ENCODE data around the gene APOBEC3F. TPM values are rescaled to one million over a fixed set of nuclear protein-coding genes. Genes with fewer than 3 reads are reported as not detected.

The APOBEC3F gene
- total RNA-seq, 1 donor from 2014 or later = 0.82 TPM

DNA sequence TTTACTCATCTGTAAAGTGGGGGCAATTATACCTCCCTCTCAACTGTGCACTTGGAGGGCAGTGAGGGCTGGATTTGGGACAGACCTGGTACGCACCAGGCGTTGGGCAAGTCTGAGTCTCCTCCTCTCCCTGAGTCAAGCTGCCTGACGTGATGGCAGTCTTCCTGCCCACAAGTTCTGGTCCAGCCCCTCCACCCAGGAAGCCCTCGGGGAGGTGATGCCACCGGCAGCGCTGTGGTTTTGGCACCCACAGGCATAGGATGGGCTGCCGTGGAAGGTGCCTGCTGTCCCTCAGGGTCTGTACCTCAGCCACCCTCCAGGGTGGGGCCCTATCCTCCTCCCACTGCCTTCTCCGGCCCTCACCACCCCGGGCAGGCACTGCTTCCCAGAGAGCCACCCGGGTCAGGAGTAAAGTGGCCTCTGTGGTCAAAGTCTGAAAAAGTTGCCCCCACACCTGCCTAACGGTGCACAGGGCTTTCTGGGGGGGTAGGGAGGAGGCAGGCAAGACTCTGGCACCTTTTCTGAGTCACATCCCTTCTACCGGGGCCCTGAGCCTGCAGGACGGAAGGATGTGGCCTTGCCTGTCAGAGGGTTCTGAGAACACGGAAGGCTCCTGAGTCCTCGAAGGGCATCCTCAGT, 49.9 kb downstream of the APOBEC3F start:
- no peak for DNase-seq (ENCODE audit: low spot score in 2 of 2)
- no peak for FAIRE-seq

DNA sequence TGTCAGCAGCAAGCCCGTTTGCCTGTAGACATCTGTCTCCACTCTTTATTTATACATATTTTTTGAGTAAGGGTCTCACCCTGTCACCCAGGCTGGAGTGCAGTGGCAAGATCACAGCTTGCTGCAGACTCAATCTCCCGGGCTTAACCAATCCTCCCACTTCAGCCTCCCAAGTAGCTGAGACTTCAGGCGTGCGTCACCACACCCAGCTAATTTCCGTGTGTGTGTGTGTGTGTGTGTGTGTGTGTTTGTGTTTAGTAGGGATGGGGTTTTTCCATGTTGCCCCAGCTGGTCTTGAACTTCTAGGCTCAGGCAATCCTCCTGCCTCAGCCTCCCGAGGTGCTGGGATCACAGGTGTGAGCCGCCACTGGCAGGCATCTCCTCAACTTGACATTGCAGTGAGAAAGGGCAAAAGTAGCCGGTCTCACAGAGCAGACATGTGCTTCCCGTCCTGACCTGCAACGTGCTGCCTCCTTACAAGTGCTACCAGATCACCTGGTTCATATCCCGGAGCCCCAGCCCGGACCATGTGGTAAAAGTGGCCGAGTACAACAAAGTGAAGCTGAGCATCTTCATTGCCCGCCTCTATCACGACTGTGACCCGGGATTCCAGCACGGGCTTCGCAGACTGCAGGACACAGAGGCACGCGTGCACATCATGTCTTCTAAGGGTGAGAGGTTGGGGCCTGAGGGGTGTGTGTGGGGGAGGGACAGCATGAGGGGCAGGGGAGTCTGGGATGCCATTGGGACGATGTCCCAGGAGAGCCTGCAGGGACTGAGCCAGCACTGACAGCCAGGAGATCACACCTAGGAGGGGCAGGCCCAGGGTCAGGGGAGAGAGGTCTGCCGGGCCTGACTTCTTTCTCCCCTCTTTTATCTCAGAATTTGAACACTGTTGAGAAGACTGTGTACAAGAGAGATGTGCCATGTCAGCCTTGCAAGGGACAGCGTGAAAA, 50.7 kb downstream of the APOBEC3F start:
- no peak for FAIRE-seq
- no peak for DNase-seq (ENCODE audit: low spot score in 2 of 2)

- no peak for DNase-seq (ENCODE audit: low spot score in 2 of 2)
- no peak for FAIRE-seq
These were observed 51.6 kb downstream of the APOBEC3F start for GRCh38 chr22:39092111-39092862.

DNA sequence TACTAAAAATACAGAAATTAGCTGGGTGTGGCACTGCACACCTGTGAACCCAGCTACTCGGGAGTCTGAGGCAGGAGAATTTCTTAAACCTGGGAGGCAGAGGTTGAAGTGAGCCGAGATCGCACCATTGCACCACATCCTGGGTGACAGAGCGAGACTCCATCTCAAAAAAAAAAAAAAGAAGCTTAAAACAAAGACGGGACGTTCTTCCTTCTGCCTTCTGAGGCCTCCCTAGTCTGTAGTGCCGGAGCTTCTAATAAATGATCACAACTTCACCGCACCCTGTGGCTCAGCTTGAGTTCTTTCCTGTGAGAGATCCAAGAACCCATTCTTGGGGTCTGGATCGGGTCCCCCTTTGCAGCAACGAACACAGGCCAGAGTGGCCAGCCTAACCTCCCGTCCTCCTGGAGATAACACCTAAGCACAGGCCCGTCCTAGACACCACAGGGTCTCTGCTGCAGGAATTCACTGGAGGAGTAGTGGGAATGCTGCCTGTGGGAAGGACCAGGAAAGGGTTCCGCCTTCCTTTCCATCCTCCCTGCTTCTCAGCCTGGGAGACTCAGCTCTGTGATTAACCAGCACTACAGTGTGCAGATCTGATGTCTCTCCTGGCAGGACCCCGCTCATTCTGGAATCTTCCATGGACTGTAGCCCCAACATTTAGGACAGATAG, 54.2 kb downstream of the APOBEC3F start:
- DNase-seq (ENCODE audit: low spot score in 2 of 2) = no peak
- FAIRE-seq = no peak

DNA sequence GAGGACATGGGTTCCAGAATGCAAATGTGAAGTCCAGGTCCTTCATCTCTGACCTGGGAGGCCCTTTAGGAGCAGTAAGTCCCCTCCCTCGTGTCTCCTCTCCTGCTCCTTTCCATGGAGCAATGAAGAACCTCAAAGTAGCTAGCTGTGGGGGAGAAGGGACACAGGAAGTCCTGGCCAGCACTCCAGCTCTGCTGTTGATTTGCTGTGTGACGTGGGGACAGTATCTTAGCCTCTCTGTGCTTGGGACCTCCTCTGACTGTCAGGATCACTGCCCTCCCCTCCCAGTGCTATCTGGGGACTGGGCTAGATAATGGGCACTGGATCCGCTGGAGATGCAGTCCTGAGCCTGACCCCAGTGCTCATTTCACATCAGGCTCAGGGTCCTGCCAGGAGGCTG, 55.3 kb downstream of the APOBEC3F start:
- DNase-seq (ENCODE audit: low spot score in 2 of 2) = no peak
- FAIRE-seq = no peak

- FAIRE-seq (no peak), DNase-seq (ENCODE audit: low spot score in 2 of 2) (peak in 1 of 2 donors; percentile 12)
These were observed 56.7 kb downstream of the APOBEC3F start, which contains the start of gene APOBEC3H for GRCh38 chr22:39097098-39098020. APOBEC3H (plus strand) TSS chr22:39097244; CDS start chr22:39100279, 3,035 bp downstream.

DNA sequence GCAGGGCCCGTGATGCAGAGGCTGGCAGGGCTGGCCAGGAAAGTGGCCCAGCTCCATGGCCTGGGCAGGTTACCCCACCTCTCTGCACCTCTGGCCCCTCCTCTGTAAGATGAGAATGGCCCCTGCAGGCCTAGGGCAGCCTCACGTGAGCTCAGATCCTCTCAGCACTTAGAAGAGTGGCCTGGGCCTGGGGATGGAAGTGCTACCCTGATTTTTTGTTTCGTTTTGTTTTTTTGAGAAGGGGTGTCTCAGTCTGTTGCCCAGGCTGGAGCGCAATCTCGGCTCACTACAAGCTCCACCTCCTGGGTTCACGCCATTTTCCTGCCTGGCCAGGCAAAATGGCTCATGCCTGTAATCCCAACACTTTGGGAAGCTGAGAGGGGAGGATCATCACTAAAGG, 57.4 kb downstream of the APOBEC3F start:
- no peak for DNase-seq (ENCODE audit: low spot score in 2 of 2)
- FAIRE-seq = no peak

DNA sequence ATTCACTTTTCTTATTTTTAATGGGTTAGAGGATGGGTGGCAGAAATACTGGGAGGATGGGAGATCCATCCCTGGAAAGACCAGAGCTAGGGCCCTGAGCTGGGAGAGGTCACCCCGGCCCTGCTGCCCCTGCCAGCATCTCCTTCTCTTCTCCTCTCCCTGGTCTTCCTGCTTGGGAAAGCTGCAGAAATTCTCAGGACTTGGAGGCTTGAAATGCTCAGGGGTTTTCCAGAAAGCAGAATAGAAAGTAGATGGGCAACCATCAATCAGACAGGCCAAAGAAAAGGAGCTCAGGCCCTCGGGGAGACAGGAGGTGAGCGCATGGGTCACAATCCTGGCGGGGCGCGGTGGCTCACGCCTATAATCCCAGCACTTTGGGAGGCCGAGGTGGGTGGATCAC, 57.9 kb downstream of the APOBEC3F start:
- FAIRE-seq (no peak), DNase-seq (ENCODE audit: low spot score in 2 of 2) (no peak)

DNA sequence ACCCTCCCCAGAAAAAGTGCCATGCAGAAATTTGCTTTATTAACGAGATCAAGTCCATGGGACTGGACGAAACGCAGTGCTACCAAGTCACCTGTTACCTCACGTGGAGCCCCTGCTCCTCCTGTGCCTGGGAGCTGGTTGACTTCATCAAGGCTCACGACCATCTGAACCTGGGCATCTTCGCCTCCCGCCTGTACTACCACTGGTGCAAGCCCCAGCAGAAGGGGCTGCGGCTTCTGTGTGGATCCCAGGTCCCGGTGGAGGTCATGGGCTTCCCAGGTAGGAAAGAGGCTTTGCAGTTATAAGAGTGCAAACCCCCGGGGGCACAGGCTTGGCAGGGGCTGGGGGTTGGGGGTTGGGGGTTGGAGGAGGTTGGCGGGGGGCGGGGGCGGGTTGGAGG, 60.6 kb downstream of the APOBEC3F start:
- no peak for FAIRE-seq
- no peak for DNase-seq (ENCODE audit: low spot score in 2 of 2)

GRCh38 chr22:39103431-39103830, 62.8 kb downstream of the APOBEC3F start:
- DNase-seq (ENCODE audit: low spot score in 2 of 2) (no peak), FAIRE-seq (no peak)

Small RNAs within 50 kb of the gene (small RNA-seq; reads per million reads assigned to genes)
- not detected for gene AL022318.2

Other genes with a start within 250 kb of the APOBEC3F start
- gene DNAL4, start 246.7 kb upstream of the APOBEC3F start, total RNA-seq = 16.7 TPM
- gene NPTXR, start 196.8 kb upstream of the APOBEC3F start, total RNA-seq = 10.6 TPM
- 30.2 TPM for gene CBX6, start 168.6 kb upstream of the APOBEC3F start, total RNA-seq
- not detected for gene APOBEC3A, start 83.3 kb upstream of the APOBEC3F start, total RNA-seq
- gene APOBEC3B, start 58.5 kb upstream of the APOBEC3F start, total RNA-seq = not detected
- not detected for gene APOBEC3C, start 26.6 kb upstream of the APOBEC3F start, total RNA-seq
- gene APOBEC3D, start 19.7 kb upstream of the APOBEC3F start, total RNA-seq = under 0.01 TPM
- 0.41 TPM for gene APOBEC3G, start 36.4 kb downstream of the APOBEC3F start, total RNA-seq
- gene APOBEC3H, start 56.4 kb downstream of the APOBEC3F start, total RNA-seq = not detected
- 6.1 TPM for gene CBX7, start 111.8 kb downstream of the APOBEC3F start, total RNA-seq
- 2.0 TPM for gene PDGFB, start 204.1 kb downstream of the APOBEC3F start, total RNA-seq

All from frontal cortex (tissue), 4 donors.